Tibial nerve (tissue), 4 donors: Measurements from ENCODE around the gene CARD10. TPM values are rescaled to one million over a fixed set of nuclear protein-coding genes. Genes with fewer than 3 reads are reported as not detected.

Experiments
- DNase-seq, 2 donors: peaks; one replicate each; pipeline ENCODE4 v3.0.0-alpha.2; 2019; ENCODE audit warnings: low spot score in 2 of 2
- H3K27ac ChIP-seq, 4 donors: fragments of 200-600 bp; sonication (generic) in 3 of 4; one replicate each; pipeline ENCODE4 v1.5.1; 2017 to 2019; ENCODE audit warnings: mild to moderate bottlenecking in 1 of 4
- H3K27me3 ChIP-seq, 2 donors: fragments of 200-600 bp; sonication (generic) in 1 of 2; one replicate each; pipeline versions ENCODE4 v1.5.1 to v1.6.0; 2017 to 2019
- H3K36me3 ChIP-seq, 3 donors: fragments of 200-600 bp; sonication (generic); one replicate each; pipeline ENCODE4 v1.5.1; 2018 to 2019
- H3K4me1 ChIP-seq, 4 donors: fragments of 200-600 bp; sonication (generic) in 3 of 4; one replicate each; pipeline ENCODE4 v1.5.1; 2017 to 2019
- H3K4me3 ChIP-seq, 4 donors: fragments of 200-600 bp; sonication (generic) in 3 of 4; one replicate each; pipeline ENCODE4 v1.5.1; 2017 to 2019; ENCODE audit warnings: mild to moderate bottlenecking in 1 of 4, moderate library complexity in 1 of 4
- H3K9me3 ChIP-seq, 4 donors: fragments of 200-600 bp; sonication (generic) in 3 of 4; one replicate each; pipeline ENCODE4 v1.5.1; 2017 to 2019
- CTCF ChIP-seq, 5 experiments: fragments of 200-600 bp in 3 of 5; fragments of 450-650 bp in 2 of 5; sonication (generic) in 3 of 5; IDR thresholded peaks; one replicate each; pipeline ENCODE4 v1.5.1; 2016 to 2019; ENCODE audit warnings: antibody characterized with exemption in 5 of 5, mild to moderate bottlenecking in 3 of 5, moderate library complexity in 2 of 5
- EP300 ChIP-seq, 2 donors: sonication (generic); formaldehyde crosslinking; IDR thresholded peaks; one replicate each; pipeline ENCODE4 v1.6.1; 2017; ENCODE audit warnings: antibody characterized with exemption in 2 of 2, mild to moderate bottlenecking in 1 of 2
- POLR2A ChIP-seq, 2 donors: fragments of 450-650 bp; IDR thresholded peaks; one replicate each; pipeline ENCODE4 v1.6.1; 2017; ENCODE audit warnings: antibody characterized with exemption in 2 of 2, mild to moderate bottlenecking in 2 of 2, moderate library complexity in 2 of 2
- WGBS, 2 donors: methylation state at CpG; one replicate each; pipeline ENCODE4 v1.1.5; 2018; 5-methylcytosine and 5-hydroxymethylcytosine counted together
- total RNA-seq, 4 donors: library from RNA; depleted of rRNA; stranded (reverse); fragments of >200 nt; gene quantifications; one replicate each; pipeline ENCODE4 v1.1.0, GENCODE V29; 2016

CARD10 gene
- total RNA-seq, 4 donors from 2014 or later, result 12.5 to 21.6 (median 17.0) TPM

- Histone ChIP-seq H3K9me3 (no peaks in the 10 kb centered on the region), H3K27ac (peak overlapping the region; percentile 38 to 85 (median 70)), H3K4me1 (peaks cover 3 to 56% (median 35%) of the 10 kb centered on the region in 4 donors), H3K27me3 (no peaks in the 10 kb centered on the region), H3K4me3 (no peak overlapping the region), H3K36me3 (peaks cover 0 to 49% (median 0%) of the 10 kb centered on the region in 3 donors)
- TF ChIP-seq EP300 (IDR thresholded peaks at IDR 0.05), result no peak
- peak in 3 of 5 experiments; percentile 18 to 55 (median 41) for TF ChIP-seq CTCF (IDR thresholded peaks at IDR 0.05)
- no peak for DNase-seq
- WGBS, 2 donors, result 36 to 76% methylated on average over 11 to 17 of the region's 22 CpGs
These were observed 10.7 kb downstream of the CARD10 start for GRCh38 chr22:37508431-37508992.

GRCh38 chr22:37507731-37508130 lies 11.5 kb downstream of the CARD10 start:
- TF ChIP-seq CTCF (IDR thresholded peaks at IDR 0.05) (no peak), EP300 (IDR thresholded peaks at IDR 0.05) (no peak), POLR2A (IDR thresholded peaks at IDR 0.05) (no peak)

GRCh38 chr22:37505989-37506388 lies 13.2 kb downstream of the CARD10 start:
- Histone ChIP-seq H3K27ac (peak overlapping the region in 1 of 4 donors; percentile 85), H3K9me3 (no peaks in the 10 kb centered on the region), H3K4me1 (peaks cover 0 to 54% (median 29%) of the 10 kb centered on the region in 4 donors), H3K36me3 (peaks cover 0 to 50% (median 0%) of the 10 kb centered on the region in 3 donors), H3K4me3 (no peak overlapping the region), H3K27me3 (no peaks in the 10 kb centered on the region)
- TF ChIP-seq POLR2A (IDR thresholded peaks at IDR 0.05) (no peak), CTCF (IDR thresholded peaks at IDR 0.05) (no peak), EP300 (IDR thresholded peaks at IDR 0.05) (no peak)
- DNase-seq, result no peak
- WGBS, 2 donors, result 85 to 88% methylated on average over 13 to 14 of the region's 14 CpGs

More at GRCh38 chr22:37507731-37508130, 11.5 kb downstream of the CARD10 start:
- Histone ChIP-seq H3K9me3 (no peaks in the 10 kb centered on the region), H3K4me3 (no peak overlapping the region), H3K27ac (peak overlapping the region in 3 of 4 donors; percentile 26 to 85 (median 72)), H3K36me3 (peaks cover 0 to 50% (median 0%) of the 10 kb centered on the region in 3 donors), H3K4me1 (peaks cover 0 to 53% (median 29%) of the 10 kb centered on the region in 4 donors), H3K27me3 (no peaks in the 10 kb centered on the region)
- WGBS, 2 donors, result 96 to 97% methylated on average over 10 of the region's 10 CpGs
- DNase-seq, result no peak

- Histone ChIP-seq H3K36me3 (peaks cover 0 to 53% (median 0%) of the 10 kb centered on the region in 3 donors), H3K9me3 (no peaks in the 10 kb centered on the region), H3K27me3 (no peaks in the 10 kb centered on the region), H3K27ac (peak overlapping the region in 1 of 4 donors; percentile 85), H3K4me1 (peaks cover 0 to 54% (median 32%) of the 10 kb centered on the region in 4 donors), H3K4me3 (no peak overlapping the region)
- DNase-seq, result no peak
- WGBS, 2 donors, result 92 to 93% methylated on average over 4 of the region's 4 CpGs
- TF ChIP-seq POLR2A (IDR thresholded peaks at IDR 0.05) (no peak), EP300 (IDR thresholded peaks at IDR 0.05) (no peak), CTCF (IDR thresholded peaks at IDR 0.05) (no peak)
These were observed 13.7 kb downstream of the CARD10 start for GRCh38 chr22:37505565-37505964.

GRCh38 chr22:37504964-37505363 lies 14.3 kb downstream of the CARD10 start:
- Histone ChIP-seq H3K36me3 (peaks cover 0 to 57% (median 0%) of the 10 kb centered on the region in 3 donors), H3K27ac (peak overlapping the region in 2 of 4 donors; percentile 73 to 85), H3K4me1 (peaks cover 0 to 53% (median 28%) of the 10 kb centered on the region in 4 donors), H3K9me3 (no peaks in the 10 kb centered on the region), H3K27me3 (no peaks in the 10 kb centered on the region), H3K4me3 (no peak overlapping the region)
- TF ChIP-seq POLR2A (IDR thresholded peaks at IDR 0.05), result no peak
- TF ChIP-seq CTCF (IDR thresholded peaks at IDR 0.05), result no peak
- no peak for TF ChIP-seq EP300 (IDR thresholded peaks at IDR 0.05)
- 86 to 93% methylated on average over 4 of the region's 4 CpGs for WGBS, 2 donors
- no peak for DNase-seq
